ENCODE results near the gene USH1G.

Gene USH1G

GRCh38 chr17:74954115-74954514, 31.1 kb upstream of the USH1G start:
- DNase-seq (ENCODE audit: low spot score) = no peak

DNA sequence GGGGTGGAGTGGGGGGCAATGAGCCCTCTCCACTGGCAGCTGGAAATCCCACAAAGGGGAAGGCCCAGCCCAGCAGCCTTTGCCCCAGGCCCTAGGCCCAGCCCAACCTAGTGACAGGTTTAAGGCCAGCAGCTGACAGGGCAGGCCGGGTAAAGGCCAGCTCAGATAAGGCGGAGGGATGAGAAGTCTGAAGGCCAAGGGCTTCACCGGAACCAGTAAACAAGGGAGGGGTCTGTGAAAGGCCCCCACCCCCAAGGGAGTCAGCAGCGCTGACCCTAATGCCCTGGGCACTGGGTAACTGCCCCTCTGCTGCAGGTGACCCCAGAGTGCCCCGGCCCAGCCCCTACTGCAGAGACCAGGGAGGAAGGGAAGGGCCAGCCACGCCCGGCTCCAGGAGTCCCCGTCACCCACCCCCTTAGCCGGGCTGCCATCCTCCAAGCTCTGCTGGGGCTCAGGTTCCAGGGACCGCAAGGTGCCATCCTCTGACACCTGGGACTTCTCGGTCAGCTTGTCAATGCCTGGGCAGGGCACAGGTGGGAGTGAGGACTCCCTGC, 30.2 kb upstream of the USH1G start:
- DNase-seq (ENCODE audit: low spot score) = no peak

DNA sequence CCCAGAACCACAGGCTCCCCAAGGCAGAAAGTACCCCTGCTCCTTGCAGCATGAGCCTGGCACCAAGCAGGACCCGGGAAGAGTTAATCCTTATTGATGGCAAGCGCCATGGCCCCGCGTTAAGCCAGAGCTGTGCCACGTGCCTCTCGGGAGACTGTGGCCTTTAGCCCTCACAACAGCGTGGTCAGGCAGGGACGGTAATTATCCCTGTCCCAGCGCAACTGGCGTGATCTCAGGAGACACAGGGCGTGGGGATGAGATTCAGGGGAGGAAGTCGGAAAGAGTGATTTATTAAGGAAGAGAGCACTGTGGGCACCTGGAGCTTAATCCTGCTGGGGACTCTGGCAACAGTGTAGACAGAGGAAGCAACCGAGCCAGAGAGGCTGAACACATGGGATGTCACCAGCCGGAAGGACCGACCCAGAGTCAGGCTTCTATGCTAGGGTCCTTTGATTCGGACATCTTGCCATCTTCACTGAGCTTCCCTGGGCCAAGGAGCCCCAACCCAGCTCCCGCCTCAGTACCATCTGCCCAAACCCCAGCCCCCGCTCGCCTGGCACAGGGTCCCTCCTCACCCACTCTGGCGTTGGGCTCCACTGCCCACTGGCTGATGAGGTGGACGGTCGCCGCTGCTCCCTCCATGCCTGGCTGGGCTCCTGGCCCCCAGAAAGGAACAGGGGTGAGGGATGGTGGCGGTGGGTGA, 29.5 kb upstream of the USH1G start:
- no peak for DNase-seq (ENCODE audit: low spot score)

- no peak for DNase-seq (ENCODE audit: low spot score)
These were observed 28.8 kb upstream of the USH1G start for GRCh38 chr17:74951680-74952421.

- no peak for DNase-seq (ENCODE audit: low spot score)
These were observed 28.0 kb upstream of the USH1G start for GRCh38 chr17:74951065-74951464.

DNA sequence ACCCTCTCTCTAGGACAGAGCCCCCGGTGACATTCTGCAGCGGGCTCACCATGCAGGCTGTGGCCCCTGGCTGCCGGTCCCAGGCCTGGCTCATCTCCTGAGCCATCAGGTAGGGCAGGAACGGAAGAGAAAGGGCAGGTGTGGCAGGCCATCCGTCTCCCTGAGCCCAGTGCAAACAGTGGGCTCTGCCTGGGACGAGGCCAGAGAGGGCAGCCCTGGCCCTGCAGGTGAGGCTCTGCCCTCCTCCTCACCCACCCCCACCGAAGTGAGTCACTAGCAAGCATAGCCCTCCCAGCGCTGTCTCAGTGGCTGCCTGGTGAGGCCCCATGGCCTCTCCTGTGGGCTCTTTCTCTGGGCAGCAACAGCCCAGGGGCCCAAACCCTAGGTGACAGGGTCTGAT, 27.2 kb upstream of the USH1G start:
- DNase-seq (ENCODE audit: low spot score) = no peak

DNA sequence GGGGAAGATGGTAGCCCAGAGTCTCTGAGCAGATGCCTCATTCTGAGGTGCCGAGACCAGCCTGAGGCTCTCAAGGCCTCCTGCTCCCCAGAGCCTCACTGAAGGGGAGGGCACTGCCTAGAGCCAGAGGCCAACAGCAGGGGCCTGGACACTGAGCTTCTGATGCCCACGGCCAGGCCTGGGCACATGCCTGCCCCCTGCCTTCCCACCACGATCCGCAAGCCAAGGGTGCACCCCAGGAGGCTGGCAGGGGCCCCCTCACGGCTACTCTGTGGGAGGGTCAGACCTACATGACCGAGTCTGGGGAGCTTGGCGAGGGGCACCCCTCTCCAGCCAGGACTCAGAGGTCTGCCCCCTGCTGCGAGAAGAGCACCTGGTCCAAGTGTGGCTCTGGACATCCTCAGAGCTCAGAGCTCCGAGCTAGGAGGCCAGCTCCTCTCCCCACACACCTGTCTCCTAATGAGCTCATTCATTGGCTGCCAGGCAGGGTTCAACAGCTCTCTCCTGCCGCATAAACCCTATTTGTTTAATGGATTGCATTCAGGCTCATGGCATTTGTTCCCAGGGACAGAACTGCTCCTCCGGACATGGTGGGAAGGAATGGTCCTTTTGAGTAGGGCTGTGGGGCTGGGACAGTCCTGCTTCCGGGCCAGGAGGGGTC, 26.5 kb upstream of the USH1G start:
- no peak for DNase-seq (ENCODE audit: low spot score)

GRCh38 chr17:74947041-74947754, 24.1 kb upstream of the USH1G start:
- no peak for DNase-seq (ENCODE audit: low spot score)

DNA sequence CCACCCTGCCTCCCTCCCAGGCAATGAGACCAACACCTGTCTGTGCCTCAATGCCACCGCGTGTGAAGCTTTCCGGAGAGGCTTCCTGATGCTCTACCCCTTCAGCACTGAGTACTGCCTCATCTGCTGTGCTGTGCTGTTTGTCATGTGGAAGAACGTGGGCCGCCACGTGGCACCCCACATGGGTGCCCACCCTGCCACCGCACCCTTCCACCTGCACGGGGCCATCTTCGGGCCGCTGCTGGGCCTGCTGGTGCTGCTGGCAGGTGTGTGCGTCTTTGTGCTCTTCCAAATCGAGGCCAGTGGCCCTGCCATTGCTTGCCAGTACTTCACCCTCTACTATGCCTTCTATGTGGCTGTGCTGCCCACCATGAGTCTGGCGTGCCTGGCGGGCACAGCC, 23.6 kb upstream of the USH1G start:
- no peak for DNase-seq (ENCODE audit: low spot score)

DNA sequence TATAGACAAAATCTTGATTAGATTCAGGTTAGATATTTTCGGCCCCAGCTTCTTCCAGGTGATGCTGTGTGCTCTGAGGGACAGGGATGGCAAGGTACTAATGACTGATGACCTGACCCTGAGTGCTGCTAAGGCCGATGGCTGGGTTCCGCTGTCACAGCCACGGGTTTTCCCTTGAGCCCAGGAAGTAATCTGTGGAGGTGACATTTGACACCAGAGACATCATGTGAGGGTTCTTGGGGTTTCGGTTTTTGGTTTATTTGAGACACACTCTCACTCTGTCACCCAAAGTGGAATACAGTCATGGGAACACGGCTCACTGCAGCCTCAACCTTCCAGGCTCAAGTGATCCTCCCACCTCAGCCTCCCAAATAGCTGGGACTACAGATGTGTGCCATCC, 22.5 kb upstream of the USH1G start:
- DNase-seq (ENCODE audit: low spot score) = no peak

- no peak for DNase-seq (ENCODE audit: low spot score)
These were observed 20.9 kb upstream of the USH1G start for GRCh38 chr17:74943808-74944522.

DNA sequence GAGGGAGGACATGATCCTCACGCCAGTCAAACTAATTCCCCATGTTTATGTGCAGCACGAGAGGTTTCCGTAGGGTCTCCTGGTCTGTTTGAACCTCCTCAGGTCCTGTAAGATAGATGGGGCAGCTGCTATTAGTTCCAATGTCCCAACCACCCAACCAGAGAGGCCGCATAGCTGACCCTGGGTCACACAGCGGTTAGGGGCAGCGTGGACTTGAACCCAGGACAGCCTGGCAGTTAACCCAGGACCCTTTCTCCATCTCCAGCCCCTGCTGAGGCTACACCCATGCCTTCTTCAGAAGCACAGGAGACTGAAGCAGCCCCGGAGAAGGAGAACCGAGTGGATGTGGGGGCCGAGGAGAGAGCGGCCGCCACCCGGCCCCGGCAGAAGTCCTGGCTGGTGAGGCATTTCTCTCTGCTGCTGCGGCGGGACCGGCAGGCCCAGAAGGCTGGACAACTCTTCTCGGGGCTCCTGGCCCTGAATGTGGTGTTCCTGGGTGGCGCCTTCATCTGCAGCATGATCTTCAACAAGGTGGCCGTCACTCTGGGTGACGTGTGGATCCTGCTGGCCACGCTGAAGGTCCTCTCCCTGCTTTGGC, 18.2 kb upstream of the USH1G start:
- no peak for DNase-seq (ENCODE audit: low spot score)

- no peak for DNase-seq (ENCODE audit: low spot score)
These were observed 16.5 kb upstream of the USH1G start for GRCh38 chr17:74939534-74939933.

DNA sequence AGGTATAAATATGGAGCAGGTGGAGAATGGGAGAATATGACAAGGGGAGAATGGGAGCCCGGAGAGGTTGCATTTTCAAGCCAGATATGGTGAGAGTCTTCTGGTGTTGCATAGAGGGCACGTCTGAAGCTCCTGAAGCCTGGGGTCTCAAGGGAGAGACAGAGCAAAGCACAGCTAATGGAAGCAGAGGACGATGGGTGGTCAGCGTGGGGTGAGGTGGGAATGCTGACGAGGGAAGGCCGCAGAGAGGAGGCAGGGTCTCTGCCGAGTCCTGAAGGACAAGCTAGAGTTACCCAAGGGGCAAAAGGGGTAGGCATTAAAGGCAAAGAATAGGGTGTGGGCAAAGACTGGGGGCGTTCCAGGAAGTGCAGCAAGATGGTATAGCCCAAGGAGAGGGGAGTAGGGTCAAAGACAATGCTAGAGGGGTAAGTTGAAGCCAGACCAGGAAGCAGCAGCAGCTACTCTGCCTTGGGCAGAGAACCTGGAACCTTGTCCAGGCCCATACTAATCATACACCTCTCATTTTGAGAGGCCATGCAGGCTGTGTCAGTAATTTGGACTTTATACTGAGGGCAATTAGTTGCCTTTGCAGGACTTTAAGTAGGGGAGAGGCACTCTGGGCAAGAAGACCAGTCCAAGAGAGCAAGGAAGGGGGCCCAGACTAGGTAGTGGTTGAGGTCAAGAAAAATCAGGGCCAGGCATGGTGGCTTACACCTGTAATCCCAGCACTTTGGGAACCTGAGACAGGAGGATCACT, 15.3 kb upstream of the USH1G start:
- no peak for DNase-seq (ENCODE audit: low spot score)

DNA sequence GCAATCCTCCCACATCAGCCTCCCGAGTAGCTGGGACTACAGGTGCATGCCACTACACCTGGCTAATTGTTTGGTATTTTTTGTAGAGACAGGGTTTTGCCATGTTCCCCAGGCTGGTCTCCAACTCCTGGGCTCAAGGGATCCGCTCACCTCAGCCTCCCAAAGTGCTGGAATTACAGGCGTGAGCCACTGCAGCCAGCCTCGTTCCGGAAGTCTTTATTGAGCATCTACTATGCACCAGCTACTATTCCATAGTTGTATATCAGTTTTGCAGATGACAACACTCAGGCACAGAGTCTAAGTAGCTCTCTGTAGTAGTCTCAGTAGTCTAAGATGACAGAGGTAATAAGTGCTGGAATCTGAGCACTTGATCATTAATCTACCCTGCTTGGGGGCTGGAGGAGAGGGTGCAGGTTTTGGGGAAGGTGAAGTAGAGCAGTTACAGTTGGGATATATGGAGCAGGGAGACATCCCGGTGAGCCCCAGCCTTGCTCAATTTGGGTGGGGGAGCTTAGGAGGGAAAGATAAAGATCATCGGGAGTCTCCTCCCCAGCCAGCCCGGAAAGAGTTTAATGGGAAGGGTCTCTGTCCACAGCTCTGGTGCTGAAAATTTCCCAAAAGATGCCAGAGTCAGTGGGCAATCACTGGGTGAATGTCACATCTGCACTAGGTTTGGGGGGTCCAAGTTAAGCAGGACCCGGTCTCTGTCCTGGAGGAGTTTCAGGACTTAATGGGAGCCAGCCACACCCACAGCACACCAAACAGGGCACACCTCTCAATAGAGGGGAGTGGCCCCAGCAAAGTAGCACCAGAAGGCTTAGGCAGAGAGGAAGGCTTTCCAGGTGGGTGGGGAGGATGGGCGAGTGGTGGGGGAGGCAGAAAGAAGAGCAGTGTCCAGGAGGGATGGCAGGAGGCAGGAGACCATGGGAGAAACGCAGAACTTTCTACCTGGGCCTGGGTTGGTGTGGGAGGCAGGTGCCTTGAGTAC, 14.3 kb upstream of the USH1G start:
- no peak for DNase-seq (ENCODE audit: low spot score)

DNA sequence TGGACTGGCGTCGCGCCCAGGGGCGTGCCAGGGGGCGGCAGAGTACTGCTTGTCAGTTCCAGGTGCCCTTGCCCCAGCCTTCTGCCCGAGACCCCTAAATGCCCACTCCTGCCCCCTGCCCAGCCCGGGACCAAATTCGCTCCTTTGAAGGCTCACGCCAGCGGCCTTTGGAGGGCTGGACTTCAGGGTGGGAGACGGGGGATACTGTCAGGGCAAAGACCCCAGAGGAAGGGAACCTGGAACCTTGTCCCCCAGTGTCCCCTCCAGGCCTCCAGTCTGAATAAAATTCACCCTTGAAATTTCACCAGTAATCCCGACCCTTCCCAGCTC, 13.4 kb upstream of the USH1G start:
- no peak for DNase-seq (ENCODE audit: low spot score)

- no peak for DNase-seq (ENCODE audit: low spot score)
These were observed 12.8 kb upstream of the USH1G start, which contains the start of gene OTOP3 for GRCh38 chr17:74935585-74936469. Gene OTOP3, plus strand, starts transcription at chr17:74935898. Its CDS starts 24 bp downstream, at chr17:74935922.

- DNase-seq (ENCODE audit: low spot score) = no peak
These were observed 12.0 kb upstream of the USH1G start for GRCh38 chr17:74935048-74935447.

Data from kidney capillary endothelial cell (primary cell).